Measurements from ENCODE around the gene PDK2. TPM values are rescaled to one million over a fixed set of nuclear protein-coding genes. Genes with fewer than 3 reads are reported as not detected.

Gene PDK2
- total RNA-seq, 1 donor from 2014 or later, result 44.6 TPM

GRCh38 chr17:50075446-50076032 is 19.6 kb upstream of the PDK2 start:
- H3K9me3 Mint-ChIP-seq, result peaks cover 3% of the 10 kb centered on the region
- peaks cover 55% of the 10 kb centered on the region for H3K36me3 Mint-ChIP-seq

GRCh38 chr17:50076221-50076590 is 18.9 kb upstream of the PDK2 start:
- no peak for DNase-seq (ENCODE audit: low spot score in 2 of 2, unreplicated experiment in 2 of 2)
- H3K4me3 Mint-ChIP-seq, result no peak overlapping the region
- H3K4me1 Mint-ChIP-seq, result peaks cover 2% of the 10 kb centered on the region
- H3K27ac Mint-ChIP-seq, result no peak overlapping the region
- TF ChIP-seq CTCF (IDR thresholded peaks at IDR 0.05; ENCODE audit: unreplicated experiment), result no peak
- no peaks in the 10 kb centered on the region for H3K27me3 Mint-ChIP-seq (ENCODE audit: low read depth)
- H3K9me3 Mint-ChIP-seq, result peaks cover under 1% of the 10 kb centered on the region
- peaks cover 54% of the 10 kb centered on the region for H3K36me3 Mint-ChIP-seq

More at GRCh38 chr17:50075446-50076032, 19.6 kb upstream of the PDK2 start:
- Mint-ChIP-seq H3K27ac (no peak overlapping the region), H3K27me3 (ENCODE audit: low read depth) (no peaks in the 10 kb centered on the region), H3K4me1 (peaks cover 2% of the 10 kb centered on the region), H3K4me3 (no peak overlapping the region)
- no peak for DNase-seq (ENCODE audit: low spot score in 2 of 2, unreplicated experiment in 2 of 2)
- no peak for TF ChIP-seq CTCF (IDR thresholded peaks at IDR 0.05; ENCODE audit: unreplicated experiment)

- Mint-ChIP-seq H3K4me1 (peaks cover 2% of the 10 kb centered on the region), H3K9me3 (no peaks in the 10 kb centered on the region), H3K27ac (no peak overlapping the region), H3K4me3 (no peak overlapping the region), H3K36me3 (peaks cover 54% of the 10 kb centered on the region), H3K27me3 (ENCODE audit: low read depth) (no peaks in the 10 kb centered on the region)
- no peak for TF ChIP-seq CTCF (IDR thresholded peaks at IDR 0.05; ENCODE audit: unreplicated experiment)
- DNase-seq (ENCODE audit: low spot score in 2 of 2, unreplicated experiment in 2 of 2), result no peak
Measured at GRCh38 chr17:50076591-50077235, 18.4 kb upstream of the PDK2 start.

- Mint-ChIP-seq H3K4me1 (no peaks in the 10 kb centered on the region), H3K36me3 (peaks cover 55% of the 10 kb centered on the region), H3K9me3 (no peaks in the 10 kb centered on the region), H3K27ac (no peak overlapping the region), H3K27me3 (ENCODE audit: low read depth) (no peaks in the 10 kb centered on the region), H3K4me3 (no peak overlapping the region)
- no peak for TF ChIP-seq CTCF (IDR thresholded peaks at IDR 0.05; ENCODE audit: unreplicated experiment)
- no peak for DNase-seq (ENCODE audit: low spot score in 2 of 2, unreplicated experiment in 2 of 2)
Measured at GRCh38 chr17:50078430-50078829, 16.7 kb upstream of the PDK2 start.

GRCh38 chr17:50079334-50080095 is 15.6 kb upstream of the PDK2 start:
- H3K27ac Mint-ChIP-seq, result no peak overlapping the region
- no peaks in the 10 kb centered on the region for H3K27me3 Mint-ChIP-seq (ENCODE audit: low read depth)
- H3K9me3 Mint-ChIP-seq, result no peaks in the 10 kb centered on the region
- H3K36me3 Mint-ChIP-seq, result peaks cover 54% of the 10 kb centered on the region
- no peak overlapping the region for H3K4me3 Mint-ChIP-seq
- no peak for TF ChIP-seq CTCF (IDR thresholded peaks at IDR 0.05; ENCODE audit: unreplicated experiment)
- H3K4me1 Mint-ChIP-seq, result no peaks in the 10 kb centered on the region
- no peak for DNase-seq (ENCODE audit: low spot score in 2 of 2, unreplicated experiment in 2 of 2)

Data from mesothelial cell of epicardium (in vitro differentiated cells).